ENCODE data around the gene MTA1. TPM values are rescaled to one million over a fixed set of nuclear protein-coding genes. Genes with fewer than 3 reads are reported as not detected.

The MTA1 gene
- total and polyA plus RNA-seq, 12 donors, result 11.8 to 270 (median 59.5) TPM

DNA sequence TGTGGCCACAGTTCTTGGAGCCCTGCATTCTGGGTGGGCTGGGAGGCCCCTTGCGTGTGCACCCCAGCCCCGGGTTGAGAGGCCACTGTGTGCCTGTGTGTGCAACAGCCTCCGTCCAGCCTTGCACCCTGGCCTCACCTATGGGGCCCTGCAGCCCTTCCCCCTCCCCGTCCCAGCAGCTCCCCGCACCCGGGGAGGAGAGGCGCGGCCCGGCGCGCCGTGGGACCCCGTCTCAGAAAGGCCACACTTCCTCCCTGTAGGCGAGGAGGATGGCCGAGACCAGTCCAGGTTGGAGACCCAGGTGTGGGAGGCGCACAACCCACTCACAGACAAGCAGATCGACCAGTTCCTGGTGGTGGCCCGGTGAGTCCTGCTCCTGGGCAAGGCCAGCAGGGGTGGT, 38.4 kb downstream of the MTA1 start:
- peaks cover 0 to 66% of the 10 kb centered on the region in 2 donors for H3K36me3 ChIP-seq (replicated peaks in 1 of 2)
- intact Hi-C loops (cut with DNase I), result no loop called here

DNA sequence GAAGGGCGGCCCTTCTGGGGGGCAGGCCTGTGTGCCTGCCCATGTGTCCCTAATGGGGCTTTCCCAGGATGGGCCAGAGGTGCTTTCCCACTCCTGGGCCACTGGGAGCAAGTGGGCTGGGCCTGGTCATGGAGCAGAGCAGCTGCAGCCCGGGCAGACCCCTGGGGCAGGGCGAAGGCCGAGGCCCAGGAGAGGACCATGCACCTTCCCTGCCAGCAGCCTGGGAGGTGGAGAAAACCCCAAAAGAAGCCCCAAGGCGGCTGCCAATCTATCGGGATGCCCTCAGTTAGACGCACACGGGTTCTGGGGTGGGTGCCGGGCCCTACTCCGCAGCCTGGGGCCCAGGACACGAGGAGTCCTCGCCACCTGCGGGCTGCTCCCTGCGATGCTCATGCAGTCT, 38.9 kb downstream of the MTA1 start:
- TF ChIP-seq, protein P1, sequence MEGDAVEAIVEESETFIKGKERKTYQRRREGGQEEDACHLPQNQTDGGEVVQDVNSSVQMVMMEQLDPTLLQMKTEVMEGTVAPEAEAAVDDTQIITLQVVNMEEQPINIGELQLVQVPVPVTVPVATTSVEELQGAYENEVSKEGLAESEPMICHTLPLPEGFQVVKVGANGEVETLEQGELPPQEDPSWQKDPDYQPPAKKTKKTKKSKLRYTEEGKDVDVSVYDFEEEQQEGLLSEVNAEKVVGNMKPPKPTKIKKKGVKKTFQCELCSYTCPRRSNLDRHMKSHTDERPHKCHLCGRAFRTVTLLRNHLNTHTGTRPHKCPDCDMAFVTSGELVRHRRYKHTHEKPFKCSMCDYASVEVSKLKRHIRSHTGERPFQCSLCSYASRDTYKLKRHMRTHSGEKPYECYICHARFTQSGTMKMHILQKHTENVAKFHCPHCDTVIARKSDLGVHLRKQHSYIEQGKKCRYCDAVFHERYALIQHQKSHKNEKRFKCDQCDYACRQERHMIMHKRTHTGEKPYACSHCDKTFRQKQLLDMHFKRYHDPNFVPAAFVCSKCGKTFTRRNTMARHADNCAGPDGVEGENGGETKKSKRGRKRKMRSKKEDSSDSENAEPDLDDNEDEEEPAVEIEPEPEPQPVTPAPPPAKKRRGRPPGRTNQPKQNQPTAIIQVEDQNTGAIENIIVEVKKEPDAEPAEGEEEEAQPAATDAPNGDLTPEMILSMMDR (IDR thresholded peaks at IDR 0.05), result no peak
- TF ChIP-seq POLR2A (IDR thresholded peaks at IDR 0.05), result no peak
- Histone ChIP-seq H3K9me3 (replicated peaks in 1 of 3) (no peaks in the 10 kb centered on the region), H3K4me3 (no peak overlapping the region), H3K36me3 (replicated peaks in 1 of 2) (peaks cover 0 to 67% of the 10 kb centered on the region in 2 donors), H3K4me1 (replicated peaks in 1 of 2) (no peaks in the 10 kb centered on the region), H3K27ac (no peak overlapping the region), H3K27me3 (no peaks in the 10 kb centered on the region)
- WGBS, 4 donors, result 82 to 91% (median 89%) methylated on average over 10 to 14 of the region's 14 CpGs; no CpG with 5 or more reads in 1 of the 4 donors
- intact Hi-C loops (cut with DNase I), result no loop called here
- DNase-seq, result no peak

More for the DNA sequence above, 38.4 kb downstream of the MTA1 start:
- H3K4me1 ChIP-seq (replicated peaks in 1 of 2), result no peaks in the 10 kb centered on the region
- no peak for TF ChIP-seq POLR2A (IDR thresholded peaks at IDR 0.05)
- TF ChIP-seq, protein P1 (IDR thresholded peaks at IDR 0.05), result no peak
- H3K27me3 ChIP-seq, result no peaks in the 10 kb centered on the region
- no peak overlapping the region for H3K27ac ChIP-seq
- H3K9me3 ChIP-seq (replicated peaks in 1 of 3), result no peaks in the 10 kb centered on the region
- DNase-seq, result no peak
- no peak overlapping the region for H3K4me3 ChIP-seq
- WGBS, 4 donors, result 89 to 94% (median 90%) methylated on average over 4 to 18 of the region's 18 CpGs

DNA sequence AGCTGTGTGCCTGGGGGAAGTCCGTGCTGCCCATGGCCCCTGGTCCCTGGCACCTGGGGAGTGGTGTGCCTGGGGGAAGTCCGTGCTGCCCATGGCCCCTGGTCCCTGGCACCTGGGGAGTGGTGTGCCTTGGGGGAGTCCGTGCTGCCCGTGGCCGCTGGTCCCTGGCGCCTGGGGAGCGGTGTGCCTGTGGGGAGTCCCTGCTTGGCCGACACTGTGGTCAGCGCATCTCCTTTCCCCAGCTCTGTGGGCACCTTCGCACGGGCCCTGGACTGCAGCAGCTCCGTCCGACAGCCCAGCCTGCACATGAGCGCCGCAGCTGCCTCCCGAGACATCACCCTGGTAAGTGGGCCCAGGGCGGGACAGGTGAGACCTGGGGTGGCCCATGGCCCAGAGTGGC, 40.5 kb downstream of the MTA1 start:
- no peaks in the 10 kb centered on the region for H3K9me3 ChIP-seq (replicated peaks in 1 of 3)
- intact Hi-C loops (cut with DNase I), result no loop called here
- H3K27me3 ChIP-seq, result no peaks in the 10 kb centered on the region
- H3K4me1 ChIP-seq (replicated peaks in 1 of 2), result no peaks in the 10 kb centered on the region
- no peak overlapping the region for H3K27ac ChIP-seq
- no peak for DNase-seq
- WGBS, 4 donors, result 94 to 95% (median 95%) methylated on average over 8 to 17 of the region's 17 CpGs
- H3K4me3 ChIP-seq, result no peak overlapping the region
- TF ChIP-seq, protein P1 (IDR thresholded peaks at IDR 0.05), result no peak
- no peak for TF ChIP-seq POLR2A (IDR thresholded peaks at IDR 0.05)
- H3K36me3 ChIP-seq (replicated peaks in 1 of 2), result peaks cover 0 to 66% of the 10 kb centered on the region in 2 donors

DNA sequence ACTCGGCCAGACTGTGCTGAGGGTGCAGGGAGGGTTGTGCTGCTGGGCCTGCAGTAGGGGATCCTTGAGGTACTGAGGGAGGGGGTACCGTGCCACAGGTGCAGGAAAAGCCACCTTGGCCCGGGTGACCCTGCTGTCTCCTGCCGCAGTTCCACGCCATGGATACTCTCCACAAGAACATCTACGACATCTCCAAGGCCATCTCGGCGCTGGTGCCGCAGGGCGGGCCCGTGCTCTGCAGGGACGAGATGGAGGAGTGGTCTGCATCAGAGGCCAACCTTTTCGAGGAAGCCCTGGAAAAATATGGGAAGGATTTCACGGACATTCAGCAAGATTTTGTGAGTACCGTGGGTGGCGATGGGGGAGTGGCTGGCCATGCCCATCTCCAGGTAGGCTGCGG, 41.0 kb downstream of the MTA1 start:
- Histone ChIP-seq H3K4me1 (replicated peaks in 1 of 2) (no peaks in the 10 kb centered on the region), H3K27ac (no peak overlapping the region), H3K9me3 (replicated peaks in 1 of 3) (no peaks in the 10 kb centered on the region), H3K4me3 (no peak overlapping the region), H3K36me3 (replicated peaks in 1 of 2) (peaks cover 0 to 66% of the 10 kb centered on the region in 2 donors), H3K27me3 (no peaks in the 10 kb centered on the region)
- no peak for TF ChIP-seq POLR2A (IDR thresholded peaks at IDR 0.05)
- TF ChIP-seq, protein P1 (IDR thresholded peaks at IDR 0.05), result no peak
- DNase-seq, result no peak
- intact Hi-C loops (cut with DNase I), result no loop called here
- 88 to 94% (median 92%) methylated on average over 16 to 17 of the region's 17 CpGs for WGBS, 4 donors

Measured in adrenal gland (tissue), 12 donors.